Adrenal gland (tissue), 5 donors: Measurements from ENCODE around the gene PDZRN3.

ENCODE experiments used
- POLR2A ChIP-seq, 2 donors: fragments of 450-650 bp; IDR thresholded peaks; one replicate each; pipeline ENCODE4 v1.6.1; 2017; ENCODE audit warnings: antibody characterized with exemption in 2 of 2, mild to moderate bottlenecking in 2 of 2, moderate library complexity in 1 of 2
- TF ChIP-seq, protein P1 (sequence below), 6 experiments: fragments of 450-650 bp in 4 of 6; fragments of 200-600 bp in 2 of 6; sonication (generic) in 1 of 6; IDR thresholded peaks; 1 replicate in 5 of 6; 2 replicates in 1 of 6; pipeline versions ENCODE4 v1.5.1 to v1.8.0; 2016 to 2021; ENCODE audit warnings: antibody characterized with exemption in 6 of 6, mild to moderate bottlenecking in 2 of 6, moderate library complexity in 1 of 6
- donor health status: DM: no; HTN: no; CAD: no.

DNA sequence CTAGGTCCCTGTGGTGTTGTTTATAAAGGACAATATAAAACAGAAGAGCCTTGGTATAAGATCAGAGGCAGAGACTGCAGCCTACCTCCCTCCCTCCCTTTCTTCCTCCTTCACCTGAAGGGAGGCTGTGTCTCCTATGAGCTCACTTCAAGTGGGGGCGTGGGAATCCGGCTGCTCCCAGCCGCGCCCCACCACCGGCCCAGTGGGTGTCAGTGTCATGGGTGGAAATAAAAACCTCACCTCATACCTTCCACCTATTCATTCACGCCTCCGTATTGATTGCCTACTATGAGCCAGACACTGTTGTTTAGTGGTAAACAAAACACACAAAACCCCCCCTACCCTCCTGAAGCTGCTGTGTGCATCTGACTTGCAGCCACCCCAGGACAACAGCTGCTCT is 181.9 kb downstream of the PDZRN3 start:
- no peak for TF ChIP-seq POLR2A (IDR thresholded peaks at IDR 0.05)
- TF ChIP-seq, protein P1, sequence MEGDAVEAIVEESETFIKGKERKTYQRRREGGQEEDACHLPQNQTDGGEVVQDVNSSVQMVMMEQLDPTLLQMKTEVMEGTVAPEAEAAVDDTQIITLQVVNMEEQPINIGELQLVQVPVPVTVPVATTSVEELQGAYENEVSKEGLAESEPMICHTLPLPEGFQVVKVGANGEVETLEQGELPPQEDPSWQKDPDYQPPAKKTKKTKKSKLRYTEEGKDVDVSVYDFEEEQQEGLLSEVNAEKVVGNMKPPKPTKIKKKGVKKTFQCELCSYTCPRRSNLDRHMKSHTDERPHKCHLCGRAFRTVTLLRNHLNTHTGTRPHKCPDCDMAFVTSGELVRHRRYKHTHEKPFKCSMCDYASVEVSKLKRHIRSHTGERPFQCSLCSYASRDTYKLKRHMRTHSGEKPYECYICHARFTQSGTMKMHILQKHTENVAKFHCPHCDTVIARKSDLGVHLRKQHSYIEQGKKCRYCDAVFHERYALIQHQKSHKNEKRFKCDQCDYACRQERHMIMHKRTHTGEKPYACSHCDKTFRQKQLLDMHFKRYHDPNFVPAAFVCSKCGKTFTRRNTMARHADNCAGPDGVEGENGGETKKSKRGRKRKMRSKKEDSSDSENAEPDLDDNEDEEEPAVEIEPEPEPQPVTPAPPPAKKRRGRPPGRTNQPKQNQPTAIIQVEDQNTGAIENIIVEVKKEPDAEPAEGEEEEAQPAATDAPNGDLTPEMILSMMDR (IDR thresholded peaks at IDR 0.05) = no peak
